NB4 (cell line): ENCODE data around the gene ARMH4.

Experiments used
- DNase-seq: peaks from one replicate; pipeline ENCODE4 v3.0.0; 2010; ENCODE audit warnings: low read depth
- H3K4me3 ChIP-seq: one replicate; pipeline ENCODE4 v1.5.1; 2011; ENCODE audit warnings: mild to moderate bottlenecking, low read depth, low read length, moderate library complexity
- MYC ChIP-seq: IDR thresholded peaks from 2 replicates; pipeline ENCODE4 v1.6.1; 2011; ENCODE audit warnings: low read depth, low read length
- POLR2A ChIP-seq: IDR thresholded peaks from 2 replicates; pipeline ENCODE4 v1.6.1; 2011; ENCODE audit warnings: mild to moderate bottlenecking; ENCODE audit not compliant: insufficient read length; ENCODE audit errors: extremely low read depth
- TF ChIP-seq, protein P1 (sequence below): IDR thresholded peaks from one replicate; pipeline ENCODE4 v1.5.1; 2012; ENCODE audit warnings: low read depth, low read length
- TF ChIP-seq, protein P2 (sequence below): IDR thresholded peaks from 2 replicates; pipeline ENCODE4 v1.6.1; 2011; ENCODE audit warnings: low read depth, low read length

ARMH4 gene

GRCh38 chr14:57987596-57988300 lies 164.3 kb downstream of the ARMH4 start:
- TF ChIP-seq, protein P1, sequence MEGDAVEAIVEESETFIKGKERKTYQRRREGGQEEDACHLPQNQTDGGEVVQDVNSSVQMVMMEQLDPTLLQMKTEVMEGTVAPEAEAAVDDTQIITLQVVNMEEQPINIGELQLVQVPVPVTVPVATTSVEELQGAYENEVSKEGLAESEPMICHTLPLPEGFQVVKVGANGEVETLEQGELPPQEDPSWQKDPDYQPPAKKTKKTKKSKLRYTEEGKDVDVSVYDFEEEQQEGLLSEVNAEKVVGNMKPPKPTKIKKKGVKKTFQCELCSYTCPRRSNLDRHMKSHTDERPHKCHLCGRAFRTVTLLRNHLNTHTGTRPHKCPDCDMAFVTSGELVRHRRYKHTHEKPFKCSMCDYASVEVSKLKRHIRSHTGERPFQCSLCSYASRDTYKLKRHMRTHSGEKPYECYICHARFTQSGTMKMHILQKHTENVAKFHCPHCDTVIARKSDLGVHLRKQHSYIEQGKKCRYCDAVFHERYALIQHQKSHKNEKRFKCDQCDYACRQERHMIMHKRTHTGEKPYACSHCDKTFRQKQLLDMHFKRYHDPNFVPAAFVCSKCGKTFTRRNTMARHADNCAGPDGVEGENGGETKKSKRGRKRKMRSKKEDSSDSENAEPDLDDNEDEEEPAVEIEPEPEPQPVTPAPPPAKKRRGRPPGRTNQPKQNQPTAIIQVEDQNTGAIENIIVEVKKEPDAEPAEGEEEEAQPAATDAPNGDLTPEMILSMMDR, result no peak
- TF ChIP-seq MYC (no peak), POLR2A (no peak)
- TF ChIP-seq, protein P2, sequence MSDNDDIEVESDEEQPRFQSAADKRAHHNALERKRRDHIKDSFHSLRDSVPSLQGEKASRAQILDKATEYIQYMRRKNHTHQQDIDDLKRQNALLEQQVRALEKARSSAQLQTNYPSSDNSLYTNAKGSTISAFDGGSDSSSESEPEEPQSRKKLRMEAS, result no peak
- no peak for DNase-seq
- H3K4me3 ChIP-seq, result no peak overlapping the region

GRCh38 chr14:57987051-57987450 lies 165.0 kb downstream of the ARMH4 start:
- TF ChIP-seq, protein P2, result no peak
- TF ChIP-seq POLR2A, result no peak
- TF ChIP-seq MYC, result no peak
- no peak for DNase-seq
- H3K4me3 ChIP-seq, result no peak overlapping the region

- TF ChIP-seq POLR2A (no peak), MYC (no peak)
- TF ChIP-seq, protein P1, result no peak
- TF ChIP-seq, protein P2, result no peak
- no peak for DNase-seq
- no peak overlapping the region for H3K4me3 ChIP-seq
Measured at GRCh38 chr14:57982804-57983634, 169.0 kb downstream of the ARMH4 start.

GRCh38 chr14:57981817-57982560 lies 170.0 kb downstream of the ARMH4 start:
- TF ChIP-seq POLR2A (no peak), MYC (no peak)
- TF ChIP-seq, protein P2, result no peak
- TF ChIP-seq, protein P1, result no peak
- no peak overlapping the region for H3K4me3 ChIP-seq
- no peak for DNase-seq

GRCh38 chr14:57979376-57980048 lies 172.5 kb downstream of the ARMH4 start:
- H3K4me3 ChIP-seq, result no peak overlapping the region

More at GRCh38 chr14:57979376-57980048, 172.5 kb downstream of the ARMH4 start:
- DNase-seq, result no peak
- TF ChIP-seq, protein P1, result no peak
- TF ChIP-seq, protein P2, result no peak
- no peak for TF ChIP-seq MYC
- no peak for TF ChIP-seq POLR2A
